HT1080 (cell line): ENCODE measurements around the gene GRIN3A. TPM values are rescaled to one million over a fixed set of nuclear protein-coding genes. Genes with fewer than 3 reads are reported as not detected.
A peak's percentile ranks its signal among the peaks of the same experiment; 100 is the strongest.

Experiments used
- DNase-seq: peaks from one replicate; pipeline ENCODE4 v3.0.0-alpha.2; 2015; ENCODE audit warnings: low read depth
- total RNA-seq: library from RNA; depleted of rRNA; stranded (reverse); fragments of >200 nt; shearing (Covaris generic); gene quantifications from 2 replicates; pipeline ENCODE4 v1.2.3, GENCODE V29; 2014; rRNA removed

The GRIN3A gene
- total RNA-seq, 1 experiment from 2014 or later, result 0.06 TPM

GRCh38 chr9:101528015-101528414 lies 210.4 kb downstream of the GRIN3A start:
- DNase-seq, result no peak

- peak; percentile 10 for DNase-seq
Measured at GRCh38 chr9:101527066-101527465, 211.4 kb downstream of the GRIN3A start.

- DNase-seq, result no peak
Measured at GRCh38 chr9:101524371-101524770, 214.1 kb downstream of the GRIN3A start.

Other genes starting within 250 kb of the GRIN3A start
- gene RNF20, start 204.8 kb downstream of the GRIN3A start, total RNA-seq, result 29.5 and 30.9 TPM in 2 replicates
- not detected in 2 replicates for gene PPP3R2, start 143.7 kb downstream of the GRIN3A start, total RNA-seq